HG02852 (cell line): ENCODE results near the gene SMARCC2.
A peak's percentile ranks its signal among the peaks of the same experiment; 100 is the strongest.
"Not testable (repeated sequence)": the region's sequence is repeated elsewhere in the genome, so short reads cannot be mapped to it uniquely, and the experiment has no call there.

Source experiments
- ATAC-seq: cut with Tn5 transposase; IDR thresholded peaks from one replicate; pipeline ENCODE4 v1.9.1; 2021; ENCODE audit warnings: mild to moderate bottlenecking, moderate library complexity; ENCODE audit not compliant: unreplicated experiment

SMARCC2 gene

GRCh38 chr12:56126732-56127239 lies 62.5 kb downstream of the SMARCC2 start:
- no peak for ATAC-seq

GRCh38 chr12:56124133-56124532 lies 65.2 kb downstream of the SMARCC2 start:
- no peak for ATAC-seq

DNA sequence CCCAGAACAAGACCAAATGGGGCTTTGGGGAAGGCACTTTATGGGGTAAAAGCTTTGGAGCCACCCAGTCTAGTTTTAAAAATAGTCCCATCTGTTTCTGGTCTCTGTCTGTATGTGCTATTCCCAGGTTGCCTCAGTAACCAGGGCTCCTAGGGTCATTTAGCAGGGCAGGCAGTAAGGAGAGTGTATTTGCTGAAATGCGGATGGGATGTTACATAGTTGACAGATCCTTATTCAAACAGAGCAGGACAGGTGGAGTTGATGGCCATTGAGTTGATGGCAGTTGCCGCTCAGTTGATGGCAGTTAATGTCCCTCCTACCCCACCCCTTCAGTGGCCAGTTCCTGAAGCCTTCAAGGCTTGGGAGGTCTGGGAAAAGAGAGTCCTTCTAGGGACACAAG lies 66.6 kb downstream of the SMARCC2 start:
- no peak for ATAC-seq

DNA sequence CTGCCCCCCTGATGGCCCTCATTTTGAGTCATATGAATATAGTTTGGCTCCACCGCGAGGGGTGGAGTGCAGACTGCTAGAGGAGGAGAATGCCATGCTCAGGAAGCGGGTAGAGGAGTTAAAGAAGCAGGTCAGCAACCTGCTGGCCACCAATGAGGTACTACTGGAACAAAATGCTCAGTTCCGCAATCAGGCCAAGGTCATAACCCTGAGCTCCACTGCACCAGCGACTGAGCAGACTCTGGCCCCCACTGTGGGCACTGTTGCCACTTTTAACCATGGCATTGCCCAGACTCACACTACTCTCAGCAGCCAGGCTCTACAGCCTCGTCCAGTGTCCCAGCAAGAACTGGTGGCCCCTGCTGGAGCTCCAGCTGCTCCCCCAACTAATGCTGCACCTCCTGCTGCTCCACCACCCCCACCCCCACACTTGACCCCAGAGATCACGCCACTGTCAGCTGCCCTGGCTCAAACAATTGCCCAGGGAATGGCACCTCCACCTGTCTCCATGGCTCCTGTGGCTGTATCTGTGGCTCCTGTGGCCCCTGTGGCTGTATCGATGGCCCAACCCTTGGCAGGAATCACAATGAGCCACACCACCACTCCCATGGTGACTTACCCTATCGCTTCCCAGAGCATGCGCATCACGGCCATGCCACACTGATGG lies 67.9 kb downstream of the SMARCC2 start:
- ATAC-seq, result no peak

- no peak for ATAC-seq
These were observed 69.0 kb downstream of the SMARCC2 start for GRCh38 chr12:56120158-56120846.

GRCh38 chr12:56119361-56119796 lies 69.9 kb downstream of the SMARCC2 start:
- ATAC-seq, result no peak

DNA sequence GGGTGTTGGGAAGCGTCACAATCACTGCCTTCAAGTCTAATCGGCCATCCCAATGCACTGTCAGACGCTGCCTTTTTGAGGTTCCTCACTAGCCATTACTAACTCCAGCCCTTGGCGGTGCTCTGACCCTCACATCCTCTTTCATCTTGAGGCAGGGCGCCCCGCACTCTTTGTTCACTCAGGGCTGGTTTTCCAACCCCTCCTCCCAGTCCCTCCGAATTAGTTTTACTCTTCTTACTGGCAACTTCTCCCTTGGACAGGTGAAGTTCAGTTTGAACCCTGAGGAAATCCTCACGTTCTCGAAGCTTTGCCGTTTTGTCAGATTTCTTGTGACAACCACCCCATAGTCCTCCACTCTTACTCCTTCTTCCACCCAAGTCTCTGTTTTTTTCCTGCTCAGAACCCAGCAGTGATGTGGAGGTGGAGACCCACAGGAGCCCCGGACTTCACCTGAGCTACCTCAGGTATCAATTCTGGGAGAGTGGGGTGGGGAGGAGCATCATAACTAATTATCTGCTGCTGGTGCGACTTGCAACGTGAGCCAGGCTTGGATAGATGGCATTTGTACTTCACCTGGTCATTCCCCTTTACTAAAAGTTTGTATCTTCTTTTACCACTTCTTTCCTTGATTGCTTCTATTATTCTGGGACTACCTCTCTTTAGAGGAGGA lies 70.5 kb downstream of the SMARCC2 start:
- peak; percentile 2 for ATAC-seq

DNA sequence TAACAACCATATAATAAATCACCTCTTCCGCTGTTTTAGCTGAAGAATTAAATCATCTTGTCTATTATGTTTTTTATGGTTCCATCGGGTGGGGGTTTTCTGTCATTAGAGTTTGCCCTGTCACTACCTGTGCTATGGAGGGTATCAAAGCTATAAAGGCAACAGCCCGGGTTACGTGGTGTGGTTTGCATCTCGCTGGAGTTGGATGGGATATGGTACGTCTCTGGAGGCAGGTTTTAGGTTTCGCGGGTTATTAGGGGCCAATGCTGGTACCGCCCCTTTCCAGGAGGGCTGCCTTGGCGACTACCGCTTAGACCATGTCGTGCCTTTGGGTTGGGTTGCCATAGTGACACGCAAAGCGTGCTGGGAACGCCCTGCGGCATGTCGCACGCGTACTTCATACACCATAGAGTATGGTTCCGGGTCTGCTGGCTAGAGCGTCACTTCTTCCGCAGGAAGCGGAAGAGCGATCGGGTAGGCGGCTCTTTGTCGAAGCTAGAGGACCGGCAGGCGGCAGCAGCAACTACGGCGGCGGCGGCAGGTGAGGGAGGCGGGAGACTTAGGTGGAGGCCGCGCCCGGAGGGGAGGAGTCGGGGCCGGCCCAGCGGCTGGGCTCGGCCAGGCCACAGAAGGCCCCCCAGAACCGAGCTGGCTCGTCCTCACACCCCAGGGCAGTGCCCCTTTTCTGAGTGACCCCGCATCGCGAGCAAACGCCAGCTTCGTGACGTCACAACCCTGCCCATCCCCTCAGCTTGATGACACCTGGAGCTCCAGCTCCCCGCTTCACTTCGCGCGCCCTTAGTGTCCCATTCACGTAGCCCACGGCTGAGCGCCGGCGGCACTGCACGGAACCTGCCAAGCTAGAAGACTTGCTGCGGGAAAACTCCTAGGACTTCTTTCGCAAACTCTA lies 71.2 kb downstream of the SMARCC2 start, which contains the start of gene ZC3H10:
ZC3H10 (plus strand) TSS at position 489 of the 910 bp plus-strand sequence. CDS start 2,297 bp downstream, outside the sequence.
- peak; percentile 88 for ATAC-seq

- ATAC-seq, result not testable (repeated sequence)
These were observed 72.1 kb downstream of the SMARCC2 start for GRCh38 chr12:56117082-56117706.

DNA sequence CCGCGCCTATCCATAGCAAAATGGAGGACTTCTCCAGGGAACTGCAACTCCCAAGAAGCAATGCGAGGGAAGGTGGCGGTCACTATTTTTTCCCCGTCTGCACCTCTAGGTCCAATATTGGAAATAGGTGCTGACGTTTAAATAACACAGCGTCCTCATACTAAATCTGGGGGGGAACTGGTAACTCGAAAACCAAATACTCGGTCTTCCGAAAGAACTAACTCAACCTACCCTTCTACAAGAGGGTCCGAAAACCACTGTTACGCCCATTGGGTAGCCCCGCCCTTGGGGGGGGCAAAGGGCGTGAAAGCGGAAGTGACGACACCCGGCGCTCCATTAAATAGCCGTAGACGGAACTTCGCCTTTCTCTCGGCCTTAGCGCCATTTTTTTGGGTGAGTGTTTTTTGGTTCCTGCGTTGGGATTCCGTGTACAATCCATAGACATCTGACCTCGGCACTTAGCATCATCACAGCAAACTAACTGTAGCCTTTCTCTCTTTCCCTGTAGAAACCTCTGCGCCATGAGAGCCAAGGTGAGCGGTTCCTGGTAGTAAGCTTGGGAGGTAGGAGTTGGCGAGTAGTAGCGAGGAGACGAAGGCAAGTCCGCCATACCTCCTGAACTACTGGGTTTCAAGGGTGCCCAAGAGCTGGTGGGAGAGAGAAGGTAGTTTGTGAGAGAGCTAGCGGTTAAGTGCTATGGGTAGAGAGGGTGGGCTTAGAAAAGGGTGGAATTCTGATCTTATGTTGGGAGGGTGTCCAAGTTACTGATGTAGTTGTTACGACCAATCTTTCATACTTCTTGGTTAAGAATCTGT lies 72.8 kb downstream of the SMARCC2 start, which contains the start of gene RPL41:
RPL41 (plus strand) TSS at position 367 of the 815 bp plus-strand sequence.
- ATAC-seq, result peak; percentile 36

DNA sequence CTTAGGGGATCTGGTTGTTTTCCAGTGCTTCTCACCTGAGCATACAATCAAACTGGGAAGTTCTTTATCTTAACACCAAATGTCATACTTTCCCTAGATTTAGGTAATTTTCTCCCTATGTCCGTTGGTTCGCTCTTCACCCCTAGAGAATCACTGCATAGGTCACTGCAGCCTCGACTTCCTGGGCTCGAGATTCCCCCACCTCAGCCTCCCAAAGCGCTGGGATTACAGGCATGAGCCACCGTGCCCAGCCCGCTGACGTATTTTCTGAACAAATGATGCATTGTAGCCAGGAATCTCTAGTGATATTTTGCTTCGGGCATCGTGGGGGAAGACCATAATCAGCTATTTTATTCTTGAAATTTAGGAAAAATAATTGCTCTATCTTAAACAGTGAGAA lies 74.0 kb downstream of the SMARCC2 start:
- ATAC-seq, result no peak

DNA sequence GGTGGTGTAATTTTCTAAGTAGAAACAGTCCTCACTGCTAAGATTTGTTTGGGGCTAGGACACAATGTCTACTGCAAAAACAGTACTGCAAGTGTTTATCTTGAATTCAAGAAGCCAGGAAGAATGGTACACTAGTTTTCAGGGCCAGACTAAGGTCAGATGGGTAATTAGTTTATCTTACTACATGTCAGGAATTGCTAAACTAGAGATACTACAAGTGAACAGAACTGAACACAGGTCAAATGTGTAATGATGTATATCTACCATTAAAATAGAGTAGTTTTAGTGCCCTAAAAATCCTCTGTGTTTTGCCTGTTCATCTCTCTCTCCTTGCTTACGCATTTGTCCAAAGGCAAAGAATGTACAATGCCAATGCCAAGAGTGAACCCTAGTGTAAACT lies 75.2 kb downstream of the SMARCC2 start:
- ATAC-seq, result no peak
